ENCODE measurements around the gene MICALL2.
"Not testable (repeated sequence)": the region's sequence is repeated elsewhere in the genome, so short reads cannot be mapped to it uniquely, and the experiment has no call there.

The MICALL2 gene

DNA sequence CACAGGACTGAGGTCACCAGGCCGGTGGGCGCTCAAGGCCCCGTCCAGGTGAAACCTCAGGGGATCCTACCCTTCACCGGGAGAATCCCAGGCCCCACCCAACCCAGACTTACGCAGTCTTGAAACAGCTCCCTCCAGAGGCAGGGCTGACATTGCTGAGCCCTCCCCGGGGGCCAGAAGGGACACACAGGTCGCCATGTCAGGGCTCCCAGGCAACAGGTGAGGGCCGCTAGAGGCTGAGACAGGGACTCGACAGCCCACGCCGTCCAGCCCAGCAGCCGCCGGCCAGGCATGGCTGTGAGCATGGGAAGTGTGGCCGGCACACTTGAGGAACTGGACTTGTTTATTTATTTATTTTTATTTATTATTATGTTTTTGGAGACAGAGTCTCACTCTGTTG, 10.3 kb downstream of the MICALL2 start:
- TF ChIP-seq, protein P1, sequence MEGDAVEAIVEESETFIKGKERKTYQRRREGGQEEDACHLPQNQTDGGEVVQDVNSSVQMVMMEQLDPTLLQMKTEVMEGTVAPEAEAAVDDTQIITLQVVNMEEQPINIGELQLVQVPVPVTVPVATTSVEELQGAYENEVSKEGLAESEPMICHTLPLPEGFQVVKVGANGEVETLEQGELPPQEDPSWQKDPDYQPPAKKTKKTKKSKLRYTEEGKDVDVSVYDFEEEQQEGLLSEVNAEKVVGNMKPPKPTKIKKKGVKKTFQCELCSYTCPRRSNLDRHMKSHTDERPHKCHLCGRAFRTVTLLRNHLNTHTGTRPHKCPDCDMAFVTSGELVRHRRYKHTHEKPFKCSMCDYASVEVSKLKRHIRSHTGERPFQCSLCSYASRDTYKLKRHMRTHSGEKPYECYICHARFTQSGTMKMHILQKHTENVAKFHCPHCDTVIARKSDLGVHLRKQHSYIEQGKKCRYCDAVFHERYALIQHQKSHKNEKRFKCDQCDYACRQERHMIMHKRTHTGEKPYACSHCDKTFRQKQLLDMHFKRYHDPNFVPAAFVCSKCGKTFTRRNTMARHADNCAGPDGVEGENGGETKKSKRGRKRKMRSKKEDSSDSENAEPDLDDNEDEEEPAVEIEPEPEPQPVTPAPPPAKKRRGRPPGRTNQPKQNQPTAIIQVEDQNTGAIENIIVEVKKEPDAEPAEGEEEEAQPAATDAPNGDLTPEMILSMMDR (IDR thresholded peaks at IDR 0.05; ENCODE audit: insufficient read depth, missing control alignments): no peak
- DNase-seq (ENCODE audit: insufficient read length, low spot score): no peak
- FAIRE-seq: no peak

DNA sequence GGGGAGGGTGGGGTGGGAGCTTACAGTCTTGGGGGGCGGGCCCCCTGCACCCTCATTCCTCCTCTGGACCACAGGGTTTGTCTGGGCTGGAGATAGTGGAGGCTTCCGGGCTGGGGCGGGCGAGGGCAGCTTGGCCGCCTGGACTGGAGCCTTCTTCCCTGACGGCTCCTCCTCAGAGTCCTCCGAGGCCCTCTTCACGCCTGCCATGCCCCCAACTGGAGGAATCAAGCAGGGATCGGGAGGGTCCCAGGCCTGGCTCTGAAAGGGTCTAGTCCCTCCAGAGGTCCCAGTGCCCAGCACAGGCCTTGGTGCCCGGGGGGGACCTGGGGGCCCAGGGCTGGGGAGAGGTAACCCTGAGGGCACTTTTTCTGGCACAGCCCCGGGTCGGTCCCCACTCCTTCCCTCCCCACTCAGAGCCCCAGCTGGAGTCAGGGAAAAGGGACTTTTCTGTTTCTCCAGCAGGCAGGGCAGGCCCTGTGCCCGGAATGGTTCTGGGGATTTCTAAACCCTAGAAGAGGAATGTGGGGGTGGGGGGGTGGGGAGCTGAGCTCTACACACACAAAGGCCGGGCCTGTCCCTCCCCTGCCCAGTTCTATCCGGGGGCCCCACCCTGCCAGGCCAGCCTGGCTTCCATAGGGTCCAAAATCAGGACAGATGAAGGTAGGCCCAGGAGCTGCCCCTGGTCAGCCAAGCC, 11.6 kb downstream of the MICALL2 start:
- DNase-seq (ENCODE audit: insufficient read length, low spot score) (no peak), FAIRE-seq (no peak)
- TF ChIP-seq, protein P1 (IDR thresholded peaks at IDR 0.05; ENCODE audit: insufficient read depth, missing control alignments): no peak

DNA sequence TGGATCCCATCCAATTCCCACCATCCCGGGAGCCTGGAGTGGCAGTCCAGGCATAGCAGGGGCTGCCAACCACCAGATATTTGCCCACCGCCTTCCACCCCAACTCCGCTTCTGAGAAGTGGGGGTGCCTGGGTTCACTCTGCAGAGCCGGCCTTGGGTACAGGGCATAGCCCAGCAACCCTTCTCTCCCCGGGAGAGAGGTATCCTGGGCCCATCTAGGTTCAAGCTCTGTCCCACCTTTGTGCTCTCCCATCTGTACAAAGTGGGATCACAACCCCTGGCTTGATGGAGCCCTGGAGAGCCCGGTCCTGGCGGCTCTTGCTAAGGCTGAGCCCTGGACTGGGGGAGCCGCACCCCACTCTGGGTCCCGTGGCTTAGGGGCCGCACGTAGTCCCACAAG, 12.2 kb downstream of the MICALL2 start:
- TF ChIP-seq, protein P1 (IDR thresholded peaks at IDR 0.05; ENCODE audit: insufficient read depth, missing control alignments): no peak
- FAIRE-seq (no peak), DNase-seq (ENCODE audit: insufficient read length, low spot score) (no peak)

DNA sequence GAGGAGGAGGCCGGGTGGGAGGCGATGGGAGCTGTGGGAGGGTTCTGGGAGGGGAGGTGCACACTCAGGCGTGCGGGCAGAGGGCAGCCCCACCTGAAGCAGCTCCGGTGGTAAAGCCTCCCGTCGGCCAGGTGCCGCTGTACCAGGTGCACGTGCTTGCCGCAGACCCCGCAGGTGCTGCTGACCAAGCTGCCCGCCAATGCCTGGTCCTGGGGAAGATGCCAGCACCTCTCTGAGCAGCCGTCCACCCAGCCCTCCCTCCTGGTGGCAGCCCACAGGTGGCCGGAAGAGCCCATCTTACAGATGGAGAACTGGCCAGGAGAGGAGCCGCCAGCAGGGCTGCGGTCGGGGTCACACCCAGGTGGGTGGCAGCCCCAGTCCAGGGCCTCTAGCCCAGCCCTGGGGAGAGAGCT, 12.6 kb downstream of the MICALL2 start:
- DNase-seq (ENCODE audit: insufficient read length, low spot score): no peak
- TF ChIP-seq, protein P1 (IDR thresholded peaks at IDR 0.05; ENCODE audit: insufficient read depth, missing control alignments): no peak
- FAIRE-seq: no peak

DNA sequence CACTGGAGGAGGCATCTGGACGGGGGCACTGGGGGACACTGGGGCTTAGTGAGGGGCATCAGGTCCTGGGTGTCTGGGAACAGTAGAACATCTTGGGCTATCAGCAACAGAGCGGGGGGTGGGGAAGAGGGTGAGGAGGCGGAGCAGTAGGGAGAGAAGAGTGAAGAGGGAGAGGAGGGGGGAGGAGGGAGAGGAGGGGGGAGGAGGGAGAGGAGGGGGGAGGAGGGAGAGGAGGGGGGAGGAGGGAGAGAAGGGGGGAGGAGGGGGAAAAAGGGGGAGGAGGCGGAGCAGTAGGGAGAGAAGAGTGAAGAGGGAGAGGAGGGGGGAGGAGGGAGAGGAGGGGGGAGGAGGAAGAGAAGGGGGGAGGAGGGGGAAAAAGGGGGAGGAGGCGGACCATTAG, 13.2 kb downstream of the MICALL2 start:
- not testable (repeated sequence) for FAIRE-seq; DNase-seq (ENCODE audit: insufficient read length, low spot score)

DNA sequence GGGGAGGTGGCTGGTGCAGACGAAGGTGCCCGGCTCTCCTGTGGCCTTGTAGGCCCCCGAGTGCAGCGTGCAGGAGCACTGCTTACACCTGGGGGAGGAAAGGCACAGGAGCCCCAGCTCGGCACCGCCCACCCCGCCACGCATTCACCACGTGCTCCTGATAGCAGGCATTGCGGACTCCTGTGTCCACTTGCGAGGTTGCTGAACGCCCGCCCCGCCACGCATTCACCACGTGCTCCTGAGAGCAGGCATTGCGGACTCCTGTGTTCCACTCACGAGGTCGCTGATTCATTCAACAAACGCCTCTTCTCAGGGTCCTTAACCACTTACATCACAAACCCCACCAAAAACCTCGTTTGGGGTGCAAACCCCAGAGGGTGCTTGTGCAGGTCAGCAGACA, 13.9 kb downstream of the MICALL2 start:
- DNase-seq (ENCODE audit: insufficient read length, low spot score): no peak
- FAIRE-seq: no peak
- TF ChIP-seq, protein P1 (IDR thresholded peaks at IDR 0.05; ENCODE audit: insufficient read depth, missing control alignments): no peak

DNA sequence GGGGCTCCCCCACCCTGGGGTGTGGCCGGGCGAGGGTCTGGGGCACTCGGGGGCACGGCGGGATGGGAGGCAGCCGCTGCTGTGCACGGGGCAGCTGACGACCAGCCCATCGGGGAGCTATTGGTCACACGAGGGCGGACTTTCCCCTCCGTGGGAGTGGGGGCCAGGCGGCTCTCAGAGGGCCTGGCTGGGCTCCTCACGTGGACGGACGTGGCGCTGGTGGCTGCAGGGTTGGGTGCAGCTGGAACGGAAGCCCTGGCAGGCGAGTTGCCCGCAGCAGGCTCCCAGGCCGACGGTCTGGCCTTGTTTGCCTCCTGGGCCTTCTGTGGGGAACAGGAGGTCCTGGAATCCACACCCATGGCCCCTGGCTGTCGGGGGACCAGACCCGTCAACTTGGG, 14.3 kb downstream of the MICALL2 start:
- TF ChIP-seq, protein P1 (IDR thresholded peaks at IDR 0.05; ENCODE audit: insufficient read depth, missing control alignments): no peak
- no peak for FAIRE-seq
- DNase-seq (ENCODE audit: insufficient read length, low spot score): no peak

All from D721Med (cell line).